Measurements from ENCODE around the gene ARF3.

DNA sequence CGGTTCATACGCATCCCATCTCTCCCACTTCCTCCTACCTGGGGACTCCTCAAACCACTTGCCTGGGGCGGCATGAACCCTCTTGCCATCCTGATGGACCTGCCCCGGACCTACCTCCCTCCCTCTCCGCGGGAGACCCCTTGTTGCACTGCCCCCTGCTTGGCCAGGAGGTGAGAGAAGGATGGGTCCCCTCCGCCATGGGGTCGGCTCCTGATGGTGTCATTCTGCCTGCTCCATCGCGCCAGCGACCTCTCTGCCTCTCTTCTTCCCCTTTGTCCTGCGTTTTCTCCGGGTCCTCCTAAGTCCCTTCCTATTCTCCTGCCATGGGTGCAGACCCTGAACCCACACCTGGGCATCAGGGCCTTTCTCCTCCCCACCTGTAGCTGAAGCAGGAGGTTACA, 24.5 kb upstream of the ARF3 start:
- TF ChIP-seq, protein P1, sequence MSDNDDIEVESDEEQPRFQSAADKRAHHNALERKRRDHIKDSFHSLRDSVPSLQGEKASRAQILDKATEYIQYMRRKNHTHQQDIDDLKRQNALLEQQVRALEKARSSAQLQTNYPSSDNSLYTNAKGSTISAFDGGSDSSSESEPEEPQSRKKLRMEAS (CRISPR knock-in tag; IDR thresholded peaks at IDR 0.05), result no peak
- TF ChIP-seq ELF4 (CRISPR knock-in tag; IDR thresholded peaks at IDR 0.05; ENCODE audit: low read depth), result no peak
- TF ChIP-seq GABPB1 (CRISPR knock-in tag; IDR thresholded peaks at IDR 0.05), result no peak
- no peak for TF ChIP-seq SP1 (CRISPR knock-in tag; conservative IDR thresholded peaks at IDR 0.05)
- no peak for TF ChIP-seq NFE2L1 (CRISPR knock-in tag; IDR thresholded peaks at IDR 0.05)
- TF ChIP-seq, protein P2, sequence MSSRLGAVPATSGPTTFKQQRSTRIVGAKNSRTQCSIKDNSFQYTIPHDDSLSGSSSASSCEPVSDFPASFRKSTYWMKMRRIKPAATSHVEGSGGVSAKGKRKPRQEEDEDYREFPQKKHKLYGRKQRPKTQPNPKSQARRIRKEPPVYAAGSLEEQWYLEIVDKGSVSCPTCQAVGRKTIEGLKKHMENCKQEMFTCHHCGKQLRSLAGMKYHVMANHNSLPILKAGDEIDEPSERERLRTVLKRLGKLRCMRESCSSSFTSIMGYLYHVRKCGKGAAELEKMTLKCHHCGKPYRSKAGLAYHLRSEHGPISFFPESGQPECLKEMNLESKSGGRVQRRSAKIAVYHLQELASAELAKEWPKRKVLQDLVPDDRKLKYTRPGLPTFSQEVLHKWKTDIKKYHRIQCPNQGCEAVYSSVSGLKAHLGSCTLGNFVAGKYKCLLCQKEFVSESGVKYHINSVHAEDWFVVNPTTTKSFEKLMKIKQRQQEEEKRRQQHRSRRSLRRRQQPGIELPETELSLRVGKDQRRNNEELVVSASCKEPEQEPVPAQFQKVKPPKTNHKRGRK (CRISPR knock-in tag; IDR thresholded peaks at IDR 0.05; ENCODE audit: borderline replicate concordance), result no peak
- no peak for TF ChIP-seq MXD4 (CRISPR knock-in tag; IDR thresholded peaks at IDR 0.05; ENCODE audit: borderline replicate concordance)
- no peak for TF ChIP-seq NFYB (CRISPR knock-in tag; conservative IDR thresholded peaks at IDR 0.05; ENCODE audit: low read depth)
- TF ChIP-seq, protein P3, sequence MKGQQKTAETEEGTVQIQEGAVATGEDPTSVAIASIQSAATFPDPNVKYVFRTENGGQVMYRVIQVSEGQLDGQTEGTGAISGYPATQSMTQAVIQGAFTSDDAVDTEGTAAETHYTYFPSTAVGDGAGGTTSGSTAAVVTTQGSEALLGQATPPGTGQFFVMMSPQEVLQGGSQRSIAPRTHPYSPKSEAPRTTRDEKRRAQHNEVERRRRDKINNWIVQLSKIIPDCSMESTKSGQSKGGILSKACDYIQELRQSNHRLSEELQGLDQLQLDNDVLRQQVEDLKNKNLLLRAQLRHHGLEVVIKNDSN (CRISPR knock-in tag; IDR thresholded peaks at IDR 0.05), result no peak
- TF ChIP-seq, protein P4, sequence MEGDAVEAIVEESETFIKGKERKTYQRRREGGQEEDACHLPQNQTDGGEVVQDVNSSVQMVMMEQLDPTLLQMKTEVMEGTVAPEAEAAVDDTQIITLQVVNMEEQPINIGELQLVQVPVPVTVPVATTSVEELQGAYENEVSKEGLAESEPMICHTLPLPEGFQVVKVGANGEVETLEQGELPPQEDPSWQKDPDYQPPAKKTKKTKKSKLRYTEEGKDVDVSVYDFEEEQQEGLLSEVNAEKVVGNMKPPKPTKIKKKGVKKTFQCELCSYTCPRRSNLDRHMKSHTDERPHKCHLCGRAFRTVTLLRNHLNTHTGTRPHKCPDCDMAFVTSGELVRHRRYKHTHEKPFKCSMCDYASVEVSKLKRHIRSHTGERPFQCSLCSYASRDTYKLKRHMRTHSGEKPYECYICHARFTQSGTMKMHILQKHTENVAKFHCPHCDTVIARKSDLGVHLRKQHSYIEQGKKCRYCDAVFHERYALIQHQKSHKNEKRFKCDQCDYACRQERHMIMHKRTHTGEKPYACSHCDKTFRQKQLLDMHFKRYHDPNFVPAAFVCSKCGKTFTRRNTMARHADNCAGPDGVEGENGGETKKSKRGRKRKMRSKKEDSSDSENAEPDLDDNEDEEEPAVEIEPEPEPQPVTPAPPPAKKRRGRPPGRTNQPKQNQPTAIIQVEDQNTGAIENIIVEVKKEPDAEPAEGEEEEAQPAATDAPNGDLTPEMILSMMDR (IDR thresholded peaks at IDR 0.05), result no peak
- no peak for TF ChIP-seq NR2C2 (CRISPR knock-in tag; IDR thresholded peaks at IDR 0.05)
- TF ChIP-seq, protein P5, sequence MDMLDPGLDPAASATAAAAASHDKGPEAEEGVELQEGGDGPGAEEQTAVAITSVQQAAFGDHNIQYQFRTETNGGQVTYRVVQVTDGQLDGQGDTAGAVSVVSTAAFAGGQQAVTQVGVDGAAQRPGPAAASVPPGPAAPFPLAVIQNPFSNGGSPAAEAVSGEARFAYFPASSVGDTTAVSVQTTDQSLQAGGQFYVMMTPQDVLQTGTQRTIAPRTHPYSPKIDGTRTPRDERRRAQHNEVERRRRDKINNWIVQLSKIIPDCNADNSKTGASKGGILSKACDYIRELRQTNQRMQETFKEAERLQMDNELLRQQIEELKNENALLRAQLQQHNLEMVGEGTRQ (CRISPR knock-in tag; IDR thresholded peaks at IDR 0.05), result no peak
- no peak for TF ChIP-seq ATF1 (CRISPR knock-in tag; IDR thresholded peaks at IDR 0.05)

Data from WTC11 (cell line).